Measurements from ENCODE around the gene C1QTNF9B. TPM values are rescaled to one million over a fixed set of nuclear protein-coding genes. Genes with fewer than 3 reads are reported as not detected.

The C1QTNF9B gene
- total and polyA plus RNA-seq, 2 experiments from 2014 or later: 0.27 to 0.28 TPM

GRCh38 chr13:23902975-23903905 lies 5.9 kb upstream of the C1QTNF9B start:
- TF ChIP-seq POLR2AphosphoS5 (IDR thresholded peaks at IDR 0.05; ENCODE audit: low read depth) (no peak), CREB1 (CRISPR knock-in tag; IDR thresholded peaks at IDR 0.05; ENCODE audit: low read depth) (no peak), ZNF462 (CRISPR knock-in tag; IDR thresholded peaks at IDR 0.05) (no peak), EZH2 (IDR thresholded peaks at IDR 0.05; ENCODE audit: low read depth, unreplicated experiment) (no peak), JUNB (IDR thresholded peaks at IDR 0.05; ENCODE audit: unreplicated experiment) (no peak), EZH2phosphoT487 (IDR thresholded peaks at IDR 0.05; ENCODE audit: unreplicated experiment) (no peak), ZNF114 (CRISPR knock-in tag; IDR thresholded peaks at IDR 0.05) (no peak), ZNF331 (CRISPR knock-in tag; IDR thresholded peaks at IDR 0.05; ENCODE audit: low read depth) (no peak), STAT1 (IDR thresholded peaks at IDR 0.05; ENCODE audit: unreplicated experiment) (no peak), ETS1 (IDR thresholded peaks at IDR 0.05) (no peak), REST (IDR thresholded peaks at IDR 0.05; ENCODE audit: unreplicated experiment) (no peak), CTCF (conservative IDR thresholded peaks at IDR 0.05; ENCODE audit: low read depth in 2 of 2) (no peak), NANOG (IDR thresholded peaks at IDR 0.05; ENCODE audit: borderline replicate concordance) (no peak)
- H4K20me1 ChIP-seq (replicated peaks; ENCODE audit: insufficient read depth): no peaks in the 10 kb centered on the region
- H3K4me3 Mint-ChIP-seq: peak overlapping the region; percentile 76
- peaks cover 15% of the 10 kb centered on the region; the same call in 1 of the 2 replicates for H3K4me1 ChIP-seq (ENCODE audit: insufficient read depth)
- no peak overlapping the region for H3K27ac ChIP-seq (ENCODE audit: low read depth)
- no peaks in the 10 kb centered on the region for H3K9me2 ChIP-seq (ENCODE audit: insufficient read depth)
- H3K9me3 Mint-ChIP-seq: no peaks in the 10 kb centered on the region
- H3K4me3 ChIP-seq: peak overlapping the region; percentile 81
- peaks cover 8% of the 10 kb centered on the region for H3K27me3 Mint-ChIP-seq (ENCODE audit: insufficient read depth, low read depth, poor library complexity)
- H3K4me1 Mint-ChIP-seq: peaks cover 21% of the 10 kb centered on the region
- peak overlapping the region; percentile 92 for H2AFZ ChIP-seq
- H3K36me3 Mint-ChIP-seq (ENCODE audit: low read depth): no peaks in the 10 kb centered on the region
- peak overlapping the region; percentile 92 for H3K4me2 ChIP-seq
- H3F3A ChIP-seq (replicated peaks; ENCODE audit: low read depth): no peaks in the 10 kb centered on the region
- peaks cover 35% of the 10 kb centered on the region for H3K27me3 ChIP-seq (ENCODE audit: insufficient read depth)
- DNase-seq (ENCODE audit: low spot score) (peak; percentile 44), ATAC-seq (peak; percentile 70)
- H3K36me3 ChIP-seq (ENCODE audit: insufficient read depth): no peaks in the 10 kb centered on the region
- H3K27ac Mint-ChIP-seq: no peak overlapping the region
- H3K79me2 ChIP-seq (replicated peaks; ENCODE audit: insufficient read depth): no peaks in the 10 kb centered on the region

Measured in GM23338 (cell line).